ENCODE measurements around the gene ALDH1A3. TPM values are rescaled to one million over a fixed set of nuclear protein-coding genes. Genes with fewer than 3 reads are reported as not detected.

ALDH1A3 gene
- total and polyA plus RNA-seq, 11 donors, result 0.82 to 37.1 (median 4.7) TPM

DNA sequence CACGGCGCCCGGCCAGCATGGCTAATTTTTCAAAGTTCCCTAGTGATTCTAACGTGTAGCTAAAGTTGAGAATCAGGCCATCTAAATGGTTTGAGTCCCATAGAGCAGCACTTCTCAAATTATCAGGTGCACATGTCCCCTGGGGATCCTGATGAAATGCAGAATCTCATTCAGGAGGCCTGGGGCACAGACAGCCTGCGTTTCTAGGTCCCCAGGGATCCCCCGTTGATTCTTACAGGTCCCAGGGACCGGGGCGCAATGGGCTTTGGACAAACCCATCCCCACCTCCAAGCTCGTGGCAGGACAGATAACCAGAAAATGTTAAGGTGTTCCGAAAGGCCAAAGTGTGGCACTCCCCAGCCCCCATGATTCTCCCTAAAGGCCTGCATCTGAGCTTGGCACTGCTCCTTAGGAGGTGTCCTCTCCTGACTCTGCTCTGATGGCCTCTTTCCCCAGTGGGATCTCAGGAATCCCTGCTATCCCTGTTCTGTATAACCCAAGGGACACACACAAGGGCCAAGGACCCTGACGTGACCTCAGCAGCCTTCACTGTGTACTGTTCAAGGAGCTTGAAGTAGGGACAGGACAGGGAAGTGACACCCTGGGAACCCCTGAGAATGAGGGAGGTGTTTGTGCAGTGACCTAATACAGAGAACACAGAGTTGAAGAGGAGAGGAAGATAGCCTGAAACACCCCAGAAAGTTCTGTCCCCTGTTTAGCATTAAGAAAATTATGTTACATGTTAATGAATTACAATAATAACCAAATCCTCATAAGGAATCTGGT lies 47.5 kb downstream of the ALDH1A3 start:
- H3K4me1 ChIP-seq, result peaks cover 0 to 11% (median 0%) of the 10 kb centered on the region in 12 donors
- intact Hi-C loops (cut with DNase I), result no loop called here
- DNase-seq, result no peak
- no peaks in the 10 kb centered on the region for H3K9me3 ChIP-seq
- H3K36me3 ChIP-seq, result peaks cover 0 to 52% (median 8%) of the 10 kb centered on the region in 9 donors
- no peak overlapping the region for H3K4me3 ChIP-seq
- TF ChIP-seq, protein P1, sequence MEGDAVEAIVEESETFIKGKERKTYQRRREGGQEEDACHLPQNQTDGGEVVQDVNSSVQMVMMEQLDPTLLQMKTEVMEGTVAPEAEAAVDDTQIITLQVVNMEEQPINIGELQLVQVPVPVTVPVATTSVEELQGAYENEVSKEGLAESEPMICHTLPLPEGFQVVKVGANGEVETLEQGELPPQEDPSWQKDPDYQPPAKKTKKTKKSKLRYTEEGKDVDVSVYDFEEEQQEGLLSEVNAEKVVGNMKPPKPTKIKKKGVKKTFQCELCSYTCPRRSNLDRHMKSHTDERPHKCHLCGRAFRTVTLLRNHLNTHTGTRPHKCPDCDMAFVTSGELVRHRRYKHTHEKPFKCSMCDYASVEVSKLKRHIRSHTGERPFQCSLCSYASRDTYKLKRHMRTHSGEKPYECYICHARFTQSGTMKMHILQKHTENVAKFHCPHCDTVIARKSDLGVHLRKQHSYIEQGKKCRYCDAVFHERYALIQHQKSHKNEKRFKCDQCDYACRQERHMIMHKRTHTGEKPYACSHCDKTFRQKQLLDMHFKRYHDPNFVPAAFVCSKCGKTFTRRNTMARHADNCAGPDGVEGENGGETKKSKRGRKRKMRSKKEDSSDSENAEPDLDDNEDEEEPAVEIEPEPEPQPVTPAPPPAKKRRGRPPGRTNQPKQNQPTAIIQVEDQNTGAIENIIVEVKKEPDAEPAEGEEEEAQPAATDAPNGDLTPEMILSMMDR (IDR thresholded peaks at IDR 0.05), result no peak
- TF ChIP-seq POLR2A (IDR thresholded peaks at IDR 0.05), result no peak
- H3K27ac ChIP-seq, result no peak overlapping the region
- WGBS, 4 donors, result 86 to 92% (median 90%) methylated on average over 11 of the region's 11 CpGs
- ATAC-seq, result no peak
- peaks cover 0 to 4% (median 0%) of the 10 kb centered on the region in 9 donors for H3K27me3 ChIP-seq

DNA sequence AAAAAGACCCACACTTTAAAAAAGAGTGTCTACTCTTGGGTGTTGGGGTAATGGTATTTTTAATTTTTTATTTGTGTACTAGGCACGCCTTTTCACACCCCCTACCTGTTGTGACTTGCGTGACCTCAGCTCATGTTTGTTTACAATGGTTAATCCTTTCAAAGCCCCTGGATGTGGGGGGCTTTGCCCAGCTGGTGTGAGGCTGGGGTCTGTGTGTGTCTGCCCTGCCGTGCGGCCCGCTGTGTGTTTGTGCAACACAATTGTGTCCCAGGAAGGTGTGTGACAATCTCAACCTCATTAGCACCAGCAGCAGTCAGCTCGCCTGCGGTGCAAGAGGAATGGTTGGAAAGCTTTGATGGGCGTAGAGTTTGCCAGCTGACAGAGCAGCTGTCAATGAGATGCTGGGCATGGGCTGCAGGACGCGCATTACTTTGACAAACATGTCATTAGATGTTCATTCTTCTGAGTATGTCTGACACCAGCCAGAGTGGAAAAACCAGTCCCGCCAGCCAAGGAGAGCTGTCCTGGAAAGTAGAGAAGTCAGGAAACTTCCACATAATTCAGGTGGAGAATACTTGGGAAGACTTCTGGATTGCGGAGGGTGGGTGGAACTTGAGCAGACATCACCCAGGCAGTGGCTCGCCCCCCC lies 49.1 kb downstream of the ALDH1A3 start:
- H3K36me3 ChIP-seq, result peaks cover 0 to 55% (median 8%) of the 10 kb centered on the region in 9 donors

GRCh38 chr15:100929641-100930042 lies 50.0 kb downstream of the ALDH1A3 start:
- Histone ChIP-seq H3K4me3 (no peak overlapping the region), H3K27me3 (no peaks in the 10 kb centered on the region), H3K4me1 (peaks cover 0 to 9% (median 0%) of the 10 kb centered on the region in 12 donors), H3K27ac (no peak overlapping the region), H3K9me3 (no peaks in the 10 kb centered on the region), H3K36me3 (peaks cover 0 to 46% (median 8%) of the 10 kb centered on the region in 9 donors)
- ATAC-seq (no peak), DNase-seq (no peak)
- TF ChIP-seq, protein P1 (IDR thresholded peaks at IDR 0.05), result no peak
- TF ChIP-seq POLR2A (IDR thresholded peaks at IDR 0.05), result no peak
- intact Hi-C loops (cut with DNase I), result loop anchor here in 1 of 10 donors (5.0 kb wide), 1 partner anchor 53 kb away; no protein-coding TSS in a partner anchor
- WGBS, 4 donors, result 38 to 48% (median 40%) methylated on average over 5 to 6 of the region's 6 CpGs

More for the DNA sequence above, 49.1 kb downstream of the ALDH1A3 start:
- 87 to 91% (median 88%) methylated on average over 13 of the region's 13 CpGs for WGBS, 4 donors
- Histone ChIP-seq H3K27me3 (no peaks in the 10 kb centered on the region), H3K27ac (no peak overlapping the region), H3K9me3 (no peaks in the 10 kb centered on the region), H3K4me1 (peaks cover 0 to 9% (median 0%) of the 10 kb centered on the region in 12 donors), H3K4me3 (no peak overlapping the region)
- TF ChIP-seq, protein P1 (IDR thresholded peaks at IDR 0.05), result no peak
- TF ChIP-seq POLR2A (IDR thresholded peaks at IDR 0.05), result no peak
- intact Hi-C loops (cut with DNase I), result no loop called here
- DNase-seq (no peak), ATAC-seq (no peak)

- intact Hi-C loops (cut with DNase I), result loop anchor here in 1 of 10 donors (5.0 kb wide), 1 partner anchor 52 kb away; no protein-coding TSS in a partner anchor
- Histone ChIP-seq H3K9me3 (no peaks in the 10 kb centered on the region), H3K36me3 (peaks cover 0 to 38% (median 4%) of the 10 kb centered on the region in 9 donors), H3K4me3 (no peak overlapping the region), H3K27me3 (no peaks in the 10 kb centered on the region), H3K27ac (no peak overlapping the region), H3K4me1 (peaks cover 0 to 9% (median 0%) of the 10 kb centered on the region in 12 donors)
- 91 to 97% (median 96%) methylated on average over 4 of the region's 4 CpGs for whole genome bisulfite sequencing, 4 donors
- ATAC-seq (no peak), DNase-seq (no peak)
- TF ChIP-seq, protein P1 (IDR thresholded peaks at IDR 0.05), result no peak
- TF ChIP-seq POLR2A (IDR thresholded peaks at IDR 0.05), result no peak
Observed at GRCh38 chr15:100930306-100930848, 50.7 kb downstream of the ALDH1A3 start.
